HG03280 (cell line): ENCODE measurements around the gene CAPZA1.
"Not testable (repeated sequence)": the region's sequence is repeated elsewhere in the genome, so short reads cannot be mapped to it uniquely, and the experiment has no call there.

Source experiments
- ATAC-seq: cut with Tn5 transposase; IDR thresholded peaks from one replicate; pipeline ENCODE4 v1.9.1; 2021; ENCODE audit warnings: mild to moderate bottlenecking, moderate library complexity; ENCODE audit not compliant: unreplicated experiment

The CAPZA1 gene

GRCh38 chr1:112619518-112620376, at the start of gene CAPZA1:
CAPZA1 (plus strand) TSS chr1:112619832; CDS start chr1:112619845, 13 bp downstream.
- peak; percentile 85 for ATAC-seq

DNA sequence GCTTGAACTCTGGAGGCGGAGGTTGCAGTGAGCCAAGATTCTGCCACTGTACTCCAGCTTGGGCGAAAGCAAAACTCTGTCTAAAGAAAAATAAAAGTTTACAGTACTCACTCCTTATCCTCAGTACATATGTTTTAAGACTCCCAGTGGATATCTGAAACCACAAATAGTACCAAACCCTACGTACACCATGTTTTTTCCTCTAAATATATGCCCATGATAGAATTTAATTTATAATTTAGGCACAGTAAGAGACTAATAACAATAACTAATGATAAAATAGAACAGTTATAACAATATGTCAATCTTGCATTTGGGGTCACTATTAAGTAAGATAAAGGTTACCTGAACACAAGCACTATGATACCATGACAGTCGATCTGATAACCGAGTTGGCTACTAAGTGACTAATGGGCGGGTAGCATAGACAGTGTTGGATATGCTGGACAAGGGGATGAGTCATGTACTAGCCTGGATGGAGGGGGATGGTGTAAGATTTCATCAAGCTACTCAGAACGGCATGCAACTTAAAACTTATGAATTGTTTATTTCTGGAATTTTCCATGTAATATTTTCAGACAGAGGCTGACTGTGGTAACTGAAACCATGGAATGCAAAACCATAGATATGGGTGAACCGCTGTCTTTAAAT, 44.4 kb upstream of the CAPZA1 start:
- ATAC-seq = no peak

DNA sequence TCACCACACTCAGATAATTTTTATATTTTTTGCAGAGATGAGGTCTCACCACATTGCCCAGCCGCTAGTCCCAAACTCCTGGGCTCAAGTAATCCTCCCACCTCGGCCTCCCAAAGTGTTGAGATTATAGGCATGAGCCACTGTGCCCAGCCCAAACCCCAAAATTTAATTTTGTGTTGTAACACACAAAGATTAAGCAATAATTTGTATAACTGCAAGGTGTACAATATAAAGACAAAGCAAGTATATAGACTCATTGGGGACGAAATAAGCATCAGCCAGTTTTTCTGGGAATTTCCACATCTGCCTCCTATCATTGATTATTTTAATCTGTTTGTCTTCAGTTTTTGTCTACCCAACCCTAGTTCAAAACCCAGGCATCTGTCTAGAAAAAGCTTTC, 43.4 kb upstream of the CAPZA1 start:
- no peak for ATAC-seq

- no peak for ATAC-seq
These were observed 39.7 kb upstream of the CAPZA1 start for GRCh38 chr1:112579801-112580510.

DNA sequence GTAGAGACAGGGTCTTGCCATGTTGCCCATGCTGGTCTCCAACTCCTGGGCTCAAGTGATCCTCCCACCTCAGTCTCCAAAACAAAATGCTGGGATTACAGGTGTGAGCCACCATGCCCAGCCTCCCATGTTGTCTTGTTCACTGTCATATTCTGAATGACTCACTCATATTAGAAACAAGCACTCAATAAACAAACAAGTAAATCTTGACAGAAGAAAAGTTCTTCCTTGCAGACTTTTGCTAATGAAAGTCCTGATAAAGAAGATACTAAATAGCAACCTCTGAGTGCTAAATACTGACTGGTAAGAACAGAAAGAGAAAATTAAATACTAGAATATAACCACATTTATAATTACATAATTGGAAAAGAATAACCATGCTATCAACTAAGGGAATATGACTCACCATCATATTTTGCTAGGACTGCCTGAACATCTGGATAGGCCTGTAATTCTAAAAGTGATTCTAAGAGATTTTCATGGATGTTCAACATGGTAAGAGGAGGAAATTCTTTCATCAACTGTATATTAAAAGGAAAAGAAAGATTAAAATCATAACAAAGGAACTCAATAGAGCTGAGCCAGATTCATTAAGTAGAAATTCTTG, 37.9 kb upstream of the CAPZA1 start:
- ATAC-seq = no peak

DNA sequence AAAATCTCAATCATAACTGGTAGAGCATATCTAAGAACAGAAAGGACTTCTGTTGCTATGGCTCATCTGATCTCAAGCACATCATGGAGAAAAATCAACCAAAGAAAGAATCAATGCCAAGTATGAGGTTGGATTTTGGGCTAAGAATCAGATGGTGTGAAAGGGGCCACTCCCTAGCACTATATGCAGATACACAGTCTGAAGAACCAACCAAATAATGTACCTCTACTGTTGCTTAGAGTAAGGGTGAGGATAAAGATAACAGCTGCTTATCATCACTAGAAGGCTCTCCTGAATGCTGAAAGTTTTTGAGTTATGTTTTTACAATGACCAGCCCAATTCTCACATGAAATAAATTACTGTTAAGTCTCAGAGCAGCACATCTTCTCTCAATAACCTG, 36.3 kb upstream of the CAPZA1 start:
- ATAC-seq = no peak

DNA sequence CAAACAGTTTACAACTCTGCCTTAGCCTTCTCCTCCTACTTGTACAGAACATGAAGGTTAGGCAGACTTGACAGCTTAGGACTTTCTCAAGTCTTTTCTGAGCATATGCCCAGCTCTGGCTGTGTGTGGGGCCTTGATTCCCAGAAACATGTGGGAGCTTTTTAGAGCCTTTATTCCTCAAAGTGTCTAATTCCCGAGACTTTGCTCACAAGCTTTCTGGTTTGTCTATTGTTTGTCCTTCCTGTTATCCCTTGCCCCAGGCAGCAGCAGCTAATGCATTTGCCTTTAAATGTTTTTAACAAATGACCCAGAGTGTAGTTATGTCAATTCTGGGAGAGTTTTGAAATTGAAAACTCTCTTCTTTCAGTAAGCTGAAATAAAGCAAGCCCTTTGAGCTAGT, 29.9 kb upstream of the CAPZA1 start:
- ATAC-seq = no peak

- no peak for ATAC-seq
These were observed 25.3 kb upstream of the CAPZA1 start for GRCh38 chr1:112594208-112594876.

DNA sequence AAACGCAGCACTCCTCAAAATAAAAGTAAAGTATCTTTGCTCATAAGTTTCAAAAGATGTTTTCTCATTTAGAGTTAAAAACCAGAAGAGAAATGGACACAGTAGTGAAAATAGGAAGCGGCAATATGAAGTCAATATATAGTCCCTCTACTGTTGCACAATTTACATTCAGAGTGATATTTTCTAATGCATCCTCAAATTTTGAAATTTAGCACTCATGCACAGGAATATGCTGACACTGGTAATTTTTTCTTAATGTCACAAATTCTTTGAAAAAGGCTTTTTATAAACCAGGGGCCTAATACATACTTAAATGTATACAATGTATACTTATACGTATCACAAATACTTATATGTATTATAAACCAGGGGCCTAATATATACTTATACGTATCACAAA, 20.2 kb upstream of the CAPZA1 start:
- ATAC-seq = no peak

- ATAC-seq = no peak
These were observed 16.6 kb upstream of the CAPZA1 start for GRCh38 chr1:112603012-112603411.

DNA sequence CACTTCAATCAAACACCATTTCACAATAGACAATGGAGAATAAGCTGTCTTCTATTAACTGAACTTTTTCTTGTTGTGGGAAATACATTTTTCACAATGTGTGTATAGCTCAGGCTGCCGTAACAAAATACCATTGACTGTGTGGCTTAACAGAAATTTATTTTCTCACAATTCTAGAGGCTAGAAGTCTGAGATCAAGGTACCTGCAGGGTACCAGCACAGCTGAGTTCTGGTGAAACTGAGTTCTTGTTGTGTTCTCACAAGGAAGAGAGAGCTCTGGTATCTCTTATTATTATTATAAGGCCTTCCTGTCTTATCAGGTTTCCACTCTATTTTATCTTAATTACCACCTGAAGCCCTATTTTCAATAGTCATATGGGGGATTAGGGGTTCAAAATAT, 16.1 kb upstream of the CAPZA1 start:
- ATAC-seq = no peak

GRCh38 chr1:112605633-112606327, 13.9 kb upstream of the CAPZA1 start:
- ATAC-seq = no peak

- no peak for ATAC-seq
These were observed 5.1 kb upstream of the CAPZA1 start for GRCh38 chr1:112614460-112615065.

GRCh38 chr1:112618114-112618720, 1.4 kb upstream of the CAPZA1 start:
- ATAC-seq = no peak

DNA sequence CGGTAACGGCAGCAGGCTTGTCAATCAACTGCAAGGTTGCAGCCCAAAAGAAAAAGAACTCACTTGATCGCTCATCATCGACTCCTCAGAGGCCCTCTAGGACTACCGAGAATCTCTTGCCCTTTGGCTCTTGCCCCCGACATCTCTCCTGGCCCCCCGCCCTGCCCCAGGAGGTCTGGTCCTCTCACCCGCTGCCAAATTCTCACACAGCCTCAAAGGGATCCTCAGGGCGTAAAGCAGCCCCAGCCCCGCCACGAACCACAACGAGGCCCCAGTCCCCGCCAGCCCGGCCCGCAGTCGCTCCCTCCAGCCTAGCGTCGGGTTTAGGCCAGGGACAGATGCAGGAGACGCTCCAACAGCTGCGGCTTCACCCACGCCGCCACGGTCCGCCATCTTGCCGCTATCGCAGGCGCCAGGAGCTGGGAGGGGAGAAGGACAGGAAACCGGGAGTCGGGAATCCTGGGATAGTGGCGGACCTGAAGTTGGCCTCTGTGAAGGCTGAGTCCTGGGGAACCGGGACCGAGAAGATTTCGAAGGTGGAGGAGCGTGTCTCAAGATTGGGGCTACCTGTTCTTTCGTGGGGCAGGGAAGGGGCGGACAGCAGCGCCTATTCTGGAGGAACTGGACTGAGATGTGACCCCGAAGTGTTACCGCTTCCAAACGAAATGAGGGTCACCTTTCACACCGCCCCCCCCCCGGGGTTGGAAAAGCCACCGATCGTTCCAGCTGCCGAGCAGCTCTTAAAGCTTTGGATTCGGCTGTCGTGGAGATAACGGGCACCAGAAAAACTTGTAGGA, 713 bp upstream of the CAPZA1 start, which contains the start of gene ST7L:
Gene ST7L, minus strand, starts transcription at position 421 of the 797 bp plus-strand sequence. Its CDS starts 28 bp downstream, at position 393.
- peak; percentile 10 for ATAC-seq

DNA sequence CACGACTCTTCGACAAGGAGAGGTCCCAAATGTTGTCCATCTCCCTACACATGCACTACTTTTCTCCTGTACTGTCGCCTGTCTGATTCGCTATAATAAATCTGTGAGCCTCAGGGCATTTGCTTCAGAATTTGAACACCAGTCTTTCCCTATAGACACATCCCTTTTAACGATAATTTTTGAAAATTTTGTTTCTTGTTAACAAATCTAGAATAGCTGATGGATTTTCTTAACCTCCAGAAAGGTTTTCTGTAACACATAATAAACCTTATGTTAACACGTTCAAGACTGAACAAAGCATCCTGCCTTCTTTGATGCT, 704 bp downstream of the CAPZA1 start:
- ATAC-seq = no peak

GRCh38 chr1:112624493-112624892, 4.9 kb downstream of the CAPZA1 start:
- not testable (repeated sequence) for ATAC-seq

DNA sequence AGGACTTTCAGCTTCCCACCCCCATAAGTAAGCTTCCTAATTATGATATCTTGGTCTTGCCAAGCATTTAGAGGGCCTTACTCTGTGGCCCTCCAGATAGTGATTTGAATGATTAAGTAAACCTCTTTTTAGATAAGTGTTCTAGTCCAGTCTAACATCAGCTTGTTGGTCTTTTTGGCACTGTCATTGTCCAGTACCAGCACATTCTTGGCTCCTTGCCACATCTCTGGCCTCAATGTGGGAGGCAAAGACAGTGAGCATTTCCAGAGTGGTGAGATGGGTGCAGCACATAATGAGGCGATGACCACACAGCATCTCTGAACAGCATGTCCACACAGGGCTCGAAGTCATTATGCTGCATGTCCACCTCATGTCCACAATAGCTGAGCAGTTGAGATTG, 6.1 kb downstream of the CAPZA1 start:
- ATAC-seq = no peak

DNA sequence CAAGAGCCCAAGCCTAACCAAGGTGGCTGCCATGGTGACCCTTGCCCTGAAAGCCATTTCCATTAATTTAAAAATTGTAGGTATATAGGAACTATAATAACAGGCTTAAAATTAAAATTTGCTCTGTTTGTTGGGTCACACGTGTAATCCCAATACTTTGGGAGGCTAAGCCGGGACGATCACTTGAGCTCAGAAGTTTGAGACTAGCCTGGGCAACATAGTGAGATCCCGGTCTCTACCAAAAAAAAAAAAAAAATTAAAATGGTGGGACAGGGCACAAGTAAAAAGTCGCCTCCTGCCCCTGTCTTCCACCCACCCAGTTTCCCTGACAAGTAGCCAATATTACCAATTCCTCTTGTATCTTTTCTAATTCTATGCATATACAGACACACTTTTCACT, 6.6 kb downstream of the CAPZA1 start:
- ATAC-seq = no peak
